AG20443 (cell line): Measurements from ENCODE around the gene MRPL19.

ENCODE experiments used
- DNase-seq: peaks from one replicate; pipeline ENCODE4 v3.0.0; 2012; ENCODE audit warnings: low spot score, mixed read lengths

The MRPL19 gene

GRCh38 chr2:75646583-75647425 is at the start of gene MRPL19:
TSS of gene MRPL19 (plus strand) at chr2:75646783. CDS start at chr2:75646808, 25 bp downstream.
- DNase-seq = peak; percentile 96

GRCh38 chr2:75596784-75597183 is 49.8 kb upstream of the MRPL19 start:
- peak; percentile 43 for DNase-seq

- no peak for DNase-seq
Measured at GRCh38 chr2:75597949-75598348, 48.6 kb upstream of the MRPL19 start.

DNA sequence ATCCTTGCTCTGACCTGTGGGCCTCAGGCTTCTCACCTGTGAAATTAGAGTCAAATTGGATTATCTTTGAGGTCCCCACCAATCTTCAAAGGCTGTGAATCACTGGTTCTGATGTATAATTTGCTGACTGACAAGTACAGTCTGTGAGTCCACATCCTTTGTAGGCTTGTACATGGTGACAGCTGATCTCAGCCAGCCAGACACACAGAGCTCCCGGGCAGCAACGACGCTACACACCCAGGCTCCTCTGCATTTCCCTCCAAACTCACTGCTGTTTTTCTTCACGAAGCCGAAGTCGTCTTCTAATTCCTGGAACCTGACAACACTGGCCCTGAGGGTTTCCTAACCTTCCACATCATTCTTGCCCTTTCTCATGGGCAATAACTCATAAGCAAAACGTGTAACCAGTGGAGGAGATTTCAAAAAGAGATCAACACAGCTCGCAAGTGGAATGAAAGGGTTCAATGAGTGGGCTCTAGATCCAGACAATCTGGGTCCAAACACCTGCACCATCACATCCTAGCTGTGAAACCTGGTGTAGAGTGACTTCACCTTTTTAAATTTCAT is 47.9 kb upstream of the MRPL19 start:
- no peak for DNase-seq

DNA sequence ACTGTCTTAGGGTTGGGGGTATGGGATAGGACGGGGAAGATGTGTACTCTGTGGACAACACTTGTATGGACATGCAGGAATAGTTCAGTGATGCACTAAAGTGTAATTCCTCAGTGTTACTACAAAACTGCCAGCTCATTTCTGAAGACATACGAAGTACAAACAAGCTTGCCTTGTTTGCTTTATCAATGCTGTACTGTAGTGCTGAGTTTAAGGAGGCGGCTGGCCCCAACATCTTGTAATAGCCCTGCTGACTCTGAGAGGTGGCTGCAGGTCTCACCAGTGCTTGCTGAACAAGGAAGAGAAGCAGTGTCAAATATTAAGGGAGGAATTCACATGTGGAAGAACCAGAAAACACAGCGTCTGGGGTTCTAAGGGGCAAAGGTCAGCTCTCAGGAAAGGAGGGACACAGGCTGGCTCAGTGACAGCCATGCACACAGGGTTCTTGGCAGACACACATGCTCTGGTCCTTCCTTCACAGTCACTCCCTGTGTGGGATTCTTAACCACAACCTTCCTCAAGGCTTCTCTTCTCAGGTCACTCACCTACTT is 46.0 kb upstream of the MRPL19 start:
- DNase-seq = no peak

DNA sequence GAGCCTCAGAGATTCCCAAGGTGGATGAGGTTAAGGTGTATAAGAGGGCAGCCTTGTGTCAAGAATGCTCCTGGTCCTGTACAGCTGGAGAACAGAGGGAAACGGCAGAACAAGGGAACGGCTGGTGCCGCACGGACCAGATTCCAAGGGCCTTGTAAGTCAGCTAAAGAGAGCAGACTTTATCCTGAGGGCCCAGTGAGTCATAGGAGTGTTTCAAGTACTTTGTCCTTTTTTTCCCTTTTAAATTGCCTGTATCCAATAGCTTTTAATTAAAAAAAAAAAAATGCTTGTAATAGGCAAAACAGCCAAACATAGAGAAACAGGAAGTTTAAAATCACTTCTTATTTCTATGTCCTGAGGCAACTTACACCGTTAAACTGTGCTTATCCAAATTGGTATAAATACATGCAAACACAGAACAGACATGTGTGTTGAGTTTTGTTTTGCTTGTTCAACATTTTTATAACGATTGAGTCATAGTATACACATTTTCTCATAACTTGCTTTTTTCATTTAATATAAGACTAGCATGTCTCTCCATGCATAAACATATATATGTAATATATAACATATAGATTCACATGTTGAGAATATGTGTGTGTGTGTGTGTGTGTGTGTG is 43.8 kb upstream of the MRPL19 start:
- peak; percentile 81 for DNase-seq

GRCh38 chr2:75603477-75603876 is 43.1 kb upstream of the MRPL19 start:
- DNase-seq = no peak

DNA sequence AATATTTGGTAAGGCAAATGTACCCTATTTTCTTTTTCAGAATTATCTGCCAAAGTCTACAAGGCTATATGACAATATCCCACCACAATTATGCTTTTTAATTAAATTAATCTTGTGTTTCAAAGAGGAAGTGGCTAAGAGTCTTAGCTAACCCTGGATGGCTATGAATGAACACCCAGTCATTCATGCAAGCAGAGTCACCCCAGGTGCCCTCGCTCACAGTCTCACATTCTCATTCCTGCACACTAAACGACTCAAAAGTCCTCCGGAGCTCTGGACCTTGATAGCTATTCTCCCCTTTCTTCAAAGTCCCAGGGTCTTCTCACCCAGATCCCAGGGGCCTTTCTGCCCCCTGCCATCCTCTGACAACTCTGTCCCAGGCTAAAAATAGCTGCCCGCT is 42.1 kb upstream of the MRPL19 start:
- DNase-seq = no peak

DNA sequence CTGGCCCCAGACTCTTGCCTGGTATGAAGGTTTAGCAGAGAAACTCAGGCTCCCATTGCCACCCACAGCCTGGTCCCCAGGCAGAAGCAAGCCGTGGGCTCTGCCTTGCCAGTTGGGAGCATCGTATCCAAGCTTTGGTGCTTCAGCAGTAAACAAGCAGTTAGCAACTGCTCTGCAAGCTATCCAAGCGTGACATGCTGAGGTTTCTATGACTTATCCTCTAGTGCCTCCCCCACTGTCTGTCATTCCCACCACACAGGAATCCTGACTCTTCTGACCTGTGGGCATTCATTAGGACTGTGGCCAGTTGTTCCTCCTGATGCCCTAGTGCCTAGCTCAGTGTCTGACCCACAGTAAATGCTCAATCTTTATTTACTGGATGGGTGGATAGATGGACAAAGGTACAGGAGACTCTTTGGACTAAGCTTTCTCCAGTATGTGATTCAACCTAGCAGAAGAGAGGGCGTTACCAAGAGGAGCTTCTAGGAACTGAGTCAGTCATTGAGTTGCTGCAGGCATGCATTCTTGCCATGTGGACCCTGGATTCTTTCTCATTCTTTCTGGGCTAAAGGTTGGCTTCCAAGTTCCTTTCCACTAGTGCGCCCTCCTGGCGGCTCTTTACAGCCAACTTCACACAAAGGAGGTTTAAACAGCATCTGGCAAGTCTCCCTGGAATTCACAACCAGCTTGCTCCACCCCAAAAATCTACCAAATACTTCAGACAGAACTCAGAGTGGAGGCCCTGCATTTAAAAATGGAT is 40.6 kb upstream of the MRPL19 start:
- peak; percentile 90 for DNase-seq

- peak; percentile 55 for DNase-seq
Measured at GRCh38 chr2:75606761-75607399, 39.7 kb upstream of the MRPL19 start.

DNA sequence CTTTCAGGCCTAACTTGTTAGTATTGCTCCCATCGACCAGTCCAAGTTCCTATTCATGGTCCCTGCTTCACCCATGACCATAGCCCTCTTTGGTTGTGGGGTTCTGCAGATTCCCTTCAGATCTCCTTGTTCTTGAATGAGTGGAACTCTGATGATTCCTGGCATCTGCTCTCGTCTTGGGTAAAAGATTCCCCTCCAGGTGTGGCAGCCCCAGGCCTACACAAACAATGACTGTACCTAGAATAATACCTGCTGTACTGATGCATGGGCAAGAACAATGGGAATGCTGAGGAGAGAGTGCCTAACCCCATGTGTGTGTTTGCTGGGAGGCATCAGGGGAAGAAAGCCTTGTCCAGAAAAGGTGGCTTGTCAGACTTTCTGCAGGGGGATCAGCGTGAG is 39.2 kb upstream of the MRPL19 start:
- no peak for DNase-seq

DNA sequence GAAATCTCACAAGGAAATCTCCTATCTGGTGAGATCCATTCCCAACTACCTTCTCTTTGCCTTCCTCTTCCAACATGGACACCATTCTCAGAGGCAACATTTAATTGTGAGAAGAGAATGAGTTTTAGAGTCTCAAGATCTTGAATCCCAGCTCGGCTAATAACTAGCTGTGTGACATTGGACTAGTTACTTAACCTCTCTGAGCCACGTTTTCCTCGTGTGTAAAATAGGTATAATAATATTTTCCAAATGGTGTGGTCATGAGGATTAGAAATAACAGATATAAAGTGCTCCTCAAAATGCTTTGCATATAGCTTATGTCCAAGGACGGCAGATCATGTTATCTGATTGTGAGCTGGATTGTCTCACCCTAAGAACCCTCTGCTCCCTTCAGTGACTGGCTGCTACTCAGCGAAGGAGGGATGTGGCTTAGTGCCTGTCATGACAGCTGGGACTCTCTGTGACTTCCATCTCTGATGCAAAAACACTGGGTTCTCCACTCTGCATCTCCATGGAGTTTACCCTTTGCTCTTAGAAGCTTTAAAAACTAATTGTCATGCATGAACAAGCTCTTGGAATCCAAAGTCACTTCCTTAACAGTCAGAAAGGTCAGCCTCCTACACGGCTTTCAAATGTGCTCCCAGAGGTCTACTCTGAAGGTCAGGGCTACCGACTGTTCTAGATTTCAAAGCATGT is 38.4 kb upstream of the MRPL19 start:
- DNase-seq = no peak

GRCh38 chr2:75608684-75609333 is 37.8 kb upstream of the MRPL19 start:
- peak; percentile 75 for DNase-seq

GRCh38 chr2:75609334-75609689 is 37.3 kb upstream of the MRPL19 start:
- no peak for DNase-seq

- DNase-seq = peak; percentile 30
Measured at GRCh38 chr2:75609937-75610508, 36.6 kb upstream of the MRPL19 start.

DNA sequence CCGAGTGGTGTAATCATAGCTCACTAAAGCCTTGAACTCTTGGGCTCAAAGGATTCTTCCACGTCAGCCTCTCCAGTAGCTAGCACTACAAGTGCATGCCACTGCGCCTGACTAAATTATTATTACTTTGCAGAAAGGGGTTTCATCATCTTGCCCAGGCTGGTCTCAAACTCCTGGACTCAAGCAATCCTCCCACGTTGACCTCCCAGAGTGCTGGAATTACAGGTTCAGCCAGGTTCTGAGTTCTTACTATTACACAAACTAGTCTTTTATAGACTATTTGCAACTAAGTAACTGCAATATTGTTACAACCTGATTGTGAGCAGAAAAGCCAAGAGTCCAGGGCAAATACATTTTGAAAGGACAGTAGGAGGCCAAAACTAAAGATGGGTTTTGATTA is 35.9 kb upstream of the MRPL19 start:
- DNase-seq = no peak

DNA sequence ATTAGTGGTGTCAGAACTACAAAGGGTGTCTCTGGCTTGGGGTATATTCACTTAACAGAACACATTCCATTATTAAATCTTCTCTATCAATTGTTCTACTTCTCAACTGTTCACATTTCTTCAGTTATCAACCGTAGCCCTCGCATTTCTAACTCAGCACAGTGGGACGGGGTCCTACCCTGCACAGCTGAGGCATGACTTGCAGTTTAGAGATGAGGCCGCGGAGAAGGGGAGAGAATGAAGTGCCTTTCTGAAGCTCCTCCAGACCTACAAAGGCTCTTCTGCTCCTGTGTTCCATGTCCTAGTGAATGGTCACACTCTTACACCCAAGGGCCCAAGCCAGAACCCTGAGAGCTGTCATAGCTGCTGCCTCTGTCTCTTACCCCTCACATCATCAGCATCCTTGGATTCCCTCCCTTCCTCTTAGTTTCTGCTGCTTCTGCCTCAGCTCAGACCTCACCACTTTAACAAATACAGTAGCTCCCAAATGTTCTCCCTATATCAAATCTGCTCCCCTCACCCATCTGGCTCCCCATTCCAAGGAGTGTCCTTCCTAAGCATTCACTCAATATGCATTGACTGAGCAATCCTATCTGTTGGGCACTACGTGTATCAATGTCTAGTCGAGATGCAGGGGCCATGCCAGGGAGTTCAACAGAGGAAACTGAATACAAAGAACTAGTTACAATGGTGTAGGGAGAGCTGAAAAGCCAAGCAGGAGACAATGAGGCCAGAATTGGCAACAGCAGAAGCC is 34.3 kb upstream of the MRPL19 start:
- no peak for DNase-seq

GRCh38 chr2:75612862-75613243 is 33.7 kb upstream of the MRPL19 start:
- no peak for DNase-seq

- DNase-seq = no peak
Measured at GRCh38 chr2:75614162-75614651, 32.4 kb upstream of the MRPL19 start.
